Measurements from ENCODE around the gene UPF1. TPM values are rescaled to one million over a fixed set of nuclear protein-coding genes. Genes with fewer than 3 reads are reported as not detected.
"Not testable (repeated sequence)": the region's sequence is repeated elsewhere in the genome, so short reads cannot be mapped to it uniquely, and the experiment has no call there.

The UPF1 gene
- total RNA-seq, 1 donor from 2014 or later: 76.5 TPM

DNA sequence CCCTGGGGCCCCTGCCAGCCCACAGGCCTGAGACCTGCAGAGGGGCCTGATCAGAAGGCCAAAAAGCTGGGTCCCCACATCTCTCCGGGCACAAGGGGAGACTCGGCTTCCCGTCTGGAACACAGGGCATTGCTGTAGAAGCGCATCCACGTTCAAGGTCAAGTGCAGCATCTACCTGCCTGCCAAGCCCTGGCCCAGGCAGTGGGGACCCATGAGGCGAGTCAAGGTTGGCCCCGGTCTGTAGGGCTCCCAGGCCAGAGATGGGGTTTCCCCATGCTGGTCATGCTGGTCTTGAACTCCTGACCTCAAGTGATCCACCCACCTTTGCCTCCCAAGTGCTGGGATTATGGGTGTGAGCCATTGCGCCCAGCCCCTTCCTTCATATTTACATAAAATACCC, 27.1 kb upstream of the UPF1 start:
- no peak for DNase-seq (ENCODE audit: extremely low spot score, unreplicated experiment)
- no peak overlapping the region for H3K4me3 Mint-ChIP-seq

DNA sequence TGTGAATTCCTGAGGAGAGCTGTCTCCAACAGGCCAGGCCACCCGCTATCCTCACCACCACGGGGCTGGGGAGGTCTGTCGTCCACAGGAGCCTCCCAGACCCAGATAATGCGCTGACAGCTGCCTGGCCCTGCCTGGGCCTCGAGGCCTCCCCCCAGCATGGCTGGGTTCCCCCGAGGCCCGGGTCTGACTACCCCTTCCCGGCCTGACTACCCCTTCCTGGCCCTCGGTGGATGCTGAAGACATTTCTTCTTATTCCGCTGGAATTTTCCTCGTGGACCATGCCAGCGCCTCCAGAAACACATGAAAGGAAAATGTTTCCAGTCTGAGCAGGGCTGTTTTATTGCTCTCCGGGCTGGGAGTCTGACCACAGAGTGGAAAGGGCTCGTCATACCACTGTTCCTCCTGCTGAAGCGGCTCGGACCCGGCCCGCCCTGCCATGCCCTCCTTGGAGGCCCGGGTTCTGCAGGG, 23.9 kb upstream of the UPF1 start:
- Mint-ChIP-seq H3K27ac (no peak overlapping the region), H3K4me3 (no peak overlapping the region), H3K9me3 (no peaks in the 10 kb centered on the region), H3K36me3 (no peaks in the 10 kb centered on the region), H3K4me1 (ENCODE audit: unreplicated experiment) (no peaks in the 10 kb centered on the region), H3K27me3 (peaks cover 3% of the 10 kb centered on the region)
- no peak for DNase-seq (ENCODE audit: extremely low spot score, unreplicated experiment)
- TF ChIP-seq, protein P1, sequence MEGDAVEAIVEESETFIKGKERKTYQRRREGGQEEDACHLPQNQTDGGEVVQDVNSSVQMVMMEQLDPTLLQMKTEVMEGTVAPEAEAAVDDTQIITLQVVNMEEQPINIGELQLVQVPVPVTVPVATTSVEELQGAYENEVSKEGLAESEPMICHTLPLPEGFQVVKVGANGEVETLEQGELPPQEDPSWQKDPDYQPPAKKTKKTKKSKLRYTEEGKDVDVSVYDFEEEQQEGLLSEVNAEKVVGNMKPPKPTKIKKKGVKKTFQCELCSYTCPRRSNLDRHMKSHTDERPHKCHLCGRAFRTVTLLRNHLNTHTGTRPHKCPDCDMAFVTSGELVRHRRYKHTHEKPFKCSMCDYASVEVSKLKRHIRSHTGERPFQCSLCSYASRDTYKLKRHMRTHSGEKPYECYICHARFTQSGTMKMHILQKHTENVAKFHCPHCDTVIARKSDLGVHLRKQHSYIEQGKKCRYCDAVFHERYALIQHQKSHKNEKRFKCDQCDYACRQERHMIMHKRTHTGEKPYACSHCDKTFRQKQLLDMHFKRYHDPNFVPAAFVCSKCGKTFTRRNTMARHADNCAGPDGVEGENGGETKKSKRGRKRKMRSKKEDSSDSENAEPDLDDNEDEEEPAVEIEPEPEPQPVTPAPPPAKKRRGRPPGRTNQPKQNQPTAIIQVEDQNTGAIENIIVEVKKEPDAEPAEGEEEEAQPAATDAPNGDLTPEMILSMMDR (conservative IDR thresholded peaks at IDR 0.05): no peak

More for the DNA sequence above, 27.1 kb upstream of the UPF1 start:
- TF ChIP-seq, protein P1 (conservative IDR thresholded peaks at IDR 0.05): no peak
- Mint-ChIP-seq H3K4me1 (ENCODE audit: unreplicated experiment) (no peaks in the 10 kb centered on the region), H3K27me3 (peaks cover 6% of the 10 kb centered on the region), H3K27ac (no peak overlapping the region), H3K36me3 (no peaks in the 10 kb centered on the region), H3K9me3 (no peaks in the 10 kb centered on the region)

DNA sequence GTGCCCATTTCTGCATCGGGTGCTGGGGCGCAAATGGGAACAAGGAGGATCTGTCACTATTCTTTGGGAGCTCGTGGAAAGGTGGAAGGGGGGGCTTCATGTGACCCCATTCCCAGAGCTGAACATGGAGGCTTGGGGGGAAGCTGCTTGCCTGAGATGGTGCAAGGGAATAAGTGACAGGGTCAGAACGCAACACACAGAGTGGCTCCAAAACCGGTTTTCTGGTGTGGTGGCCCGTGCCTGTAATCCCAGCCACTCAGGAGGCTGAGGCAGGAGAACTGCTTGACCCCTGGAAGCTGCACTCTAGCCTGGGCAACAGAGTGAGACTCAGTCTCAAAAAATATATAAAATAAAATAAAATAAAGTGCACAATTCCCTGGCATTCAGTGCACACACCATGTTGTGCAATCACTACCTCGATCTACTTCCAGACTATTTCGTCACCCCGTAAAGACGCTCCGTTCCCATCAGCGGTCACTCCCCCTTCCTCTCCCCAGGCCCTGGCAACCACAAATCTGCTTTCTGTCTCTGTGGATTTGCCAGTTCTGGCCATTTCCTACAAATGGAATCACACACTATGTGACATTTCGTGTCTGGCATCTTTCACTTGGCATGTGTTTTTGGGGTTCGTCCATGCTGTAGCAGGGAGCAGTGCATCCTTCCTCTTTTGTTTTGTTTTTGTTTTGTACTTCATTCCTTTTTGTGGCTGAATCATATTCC, 22.4 kb upstream of the UPF1 start:
- no peak for DNase-seq (ENCODE audit: extremely low spot score, unreplicated experiment)
- Mint-ChIP-seq H3K4me1 (ENCODE audit: unreplicated experiment) (no peaks in the 10 kb centered on the region), H3K36me3 (no peaks in the 10 kb centered on the region), H3K27me3 (peaks cover 7% of the 10 kb centered on the region), H3K27ac (no peak overlapping the region), H3K4me3 (no peak overlapping the region), H3K9me3 (no peaks in the 10 kb centered on the region)
- TF ChIP-seq, protein P1 (conservative IDR thresholded peaks at IDR 0.05): no peak

DNA sequence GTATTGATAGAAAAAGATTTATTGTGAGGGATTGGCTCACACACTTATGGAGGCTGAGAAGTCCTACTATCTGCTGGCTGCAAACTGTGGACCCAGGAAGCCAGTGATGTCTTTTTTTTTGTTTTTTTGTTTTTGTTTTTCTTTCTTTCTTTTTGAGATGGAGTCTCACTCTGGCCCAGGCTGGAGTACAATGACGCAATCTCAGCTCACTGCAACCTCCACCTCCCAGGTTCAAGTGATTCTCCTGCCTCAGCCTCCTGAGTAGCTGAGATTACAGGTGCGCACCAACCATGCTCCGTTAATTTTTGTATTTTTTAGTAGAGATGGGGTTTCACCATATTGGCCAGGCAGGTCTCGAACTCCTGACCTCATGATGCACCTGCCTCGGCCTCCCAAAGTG, 20.1 kb upstream of the UPF1 start:
- not testable (repeated sequence) for H3K27ac Mint-ChIP-seq; H3K4me1 Mint-ChIP-seq (ENCODE audit: unreplicated experiment); H3K36me3 Mint-ChIP-seq; H3K27me3 Mint-ChIP-seq; DNase-seq (ENCODE audit: extremely low spot score, unreplicated experiment); H3K9me3 Mint-ChIP-seq; H3K4me3 Mint-ChIP-seq

DNA sequence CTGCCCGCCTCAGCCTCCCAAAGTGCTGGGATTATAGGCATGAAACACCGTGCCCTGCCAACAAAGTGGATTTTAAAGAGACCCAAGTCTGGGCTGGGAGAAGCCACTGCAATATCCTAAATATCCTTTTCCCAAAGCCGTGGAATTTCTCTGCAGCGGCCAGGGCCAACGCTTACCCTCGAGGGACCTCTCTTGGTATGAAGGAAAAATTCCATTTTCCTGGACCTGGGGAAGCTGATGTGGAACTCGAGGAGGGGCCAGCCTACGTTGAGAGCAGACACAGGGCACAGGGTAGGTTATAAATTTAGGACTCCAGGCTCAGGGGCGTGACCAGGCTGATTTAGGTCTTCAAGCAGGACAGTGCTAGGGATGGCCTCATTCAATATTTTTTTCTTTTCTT, 17.7 kb upstream of the UPF1 start:
- no peaks in the 10 kb centered on the region for H3K9me3 Mint-ChIP-seq
- H3K36me3 Mint-ChIP-seq: no peaks in the 10 kb centered on the region
- H3K27me3 Mint-ChIP-seq: peaks cover 7% of the 10 kb centered on the region
- TF ChIP-seq, protein P1 (conservative IDR thresholded peaks at IDR 0.05): no peak
- H3K4me1 Mint-ChIP-seq (ENCODE audit: unreplicated experiment): no peaks in the 10 kb centered on the region
- DNase-seq (ENCODE audit: extremely low spot score, unreplicated experiment): no peak
- no peak overlapping the region for H3K4me3 Mint-ChIP-seq
- H3K27ac Mint-ChIP-seq: no peak overlapping the region

DNA sequence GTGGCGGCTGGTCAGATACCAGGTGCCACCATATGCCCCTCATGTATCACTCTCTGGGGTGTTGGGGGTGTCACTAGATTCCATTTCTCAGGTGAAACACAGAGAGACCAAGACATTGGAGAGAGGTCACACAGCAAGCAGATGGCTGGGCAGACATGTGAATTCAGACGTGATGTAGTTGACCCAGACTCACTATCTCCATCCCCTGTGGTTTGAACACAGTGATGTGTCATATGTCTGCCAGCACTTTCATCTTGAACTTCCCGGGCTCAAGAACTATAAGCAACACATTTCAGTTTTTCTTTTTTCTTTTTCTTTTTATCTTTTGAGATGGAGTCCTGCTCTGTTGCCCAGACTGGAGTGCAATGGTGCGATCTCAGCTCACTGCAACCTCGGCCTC, 16.1 kb upstream of the UPF1 start:
- H3K27me3 Mint-ChIP-seq: peaks cover 4% of the 10 kb centered on the region
- H3K4me3 Mint-ChIP-seq: no peak overlapping the region

DNA sequence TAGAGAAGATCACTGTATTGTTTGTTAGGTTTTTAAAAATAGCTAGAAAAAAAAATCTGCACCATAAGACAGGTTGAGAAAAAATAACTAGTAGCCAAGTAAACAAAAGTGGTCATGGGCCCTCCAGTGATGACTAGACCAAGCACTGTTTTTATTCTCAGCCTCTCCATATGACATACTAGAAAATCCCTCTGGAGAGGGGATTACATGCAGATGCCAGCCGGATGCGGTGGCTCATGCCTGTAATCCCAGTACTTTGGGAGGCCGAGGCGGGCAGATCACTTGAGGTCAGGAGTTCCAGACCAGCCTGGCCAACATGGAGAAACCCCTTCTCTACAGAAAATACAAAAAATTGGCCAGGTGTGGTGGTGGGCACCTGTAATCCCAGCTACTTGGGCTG, 15.1 kb upstream of the UPF1 start:
- not testable (repeated sequence) for H3K27me3 Mint-ChIP-seq; H3K4me3 Mint-ChIP-seq; H3K27ac Mint-ChIP-seq; DNase-seq (ENCODE audit: extremely low spot score, unreplicated experiment); H3K4me1 Mint-ChIP-seq (ENCODE audit: unreplicated experiment); H3K36me3 Mint-ChIP-seq; H3K9me3 Mint-ChIP-seq

More for the DNA sequence above, 16.1 kb upstream of the UPF1 start:
- H3K9me3 Mint-ChIP-seq: no peaks in the 10 kb centered on the region
- H3K27ac Mint-ChIP-seq: no peak overlapping the region
- no peaks in the 10 kb centered on the region for H3K4me1 Mint-ChIP-seq (ENCODE audit: unreplicated experiment)
- no peak for DNase-seq (ENCODE audit: extremely low spot score, unreplicated experiment)
- H3K36me3 Mint-ChIP-seq: no peaks in the 10 kb centered on the region
- TF ChIP-seq, protein P1 (conservative IDR thresholded peaks at IDR 0.05): no peak

All from type B pancreatic cell (in vitro differentiated cells).